Keratinocyte (primary cell): Measurements from ENCODE around the gene VAC14.

Source experiments
- EZH2 ChIP-seq: IDR thresholded peaks from one replicate; pipeline ENCODE4 v1.6.1; 2012; ENCODE audit warnings: inconsistent platforms, mild to moderate bottlenecking, low read length, moderate library complexity
- TF ChIP-seq, protein P1 (sequence below), 3 experiments: IDR thresholded peaks in 1 of 3; conservative IDR thresholded peaks in 1 of 3; optimal IDR thresholded peaks in 1 of 3; 2 replicates in 2 of 3; 3 replicates in 1 of 3; pipeline versions ENCODE3 to v1.5.1; 2011; ENCODE audit warnings: low read length in 3 of 3, mild to moderate bottlenecking in 3 of 3, moderate library complexity in 2 of 3, control low read depth in 1 of 3, inconsistent platforms in 1 of 3; ENCODE audit not compliant: insufficient read depth in 2 of 3; ENCODE audit errors: extremely low read depth in 1 of 3

DNA sequence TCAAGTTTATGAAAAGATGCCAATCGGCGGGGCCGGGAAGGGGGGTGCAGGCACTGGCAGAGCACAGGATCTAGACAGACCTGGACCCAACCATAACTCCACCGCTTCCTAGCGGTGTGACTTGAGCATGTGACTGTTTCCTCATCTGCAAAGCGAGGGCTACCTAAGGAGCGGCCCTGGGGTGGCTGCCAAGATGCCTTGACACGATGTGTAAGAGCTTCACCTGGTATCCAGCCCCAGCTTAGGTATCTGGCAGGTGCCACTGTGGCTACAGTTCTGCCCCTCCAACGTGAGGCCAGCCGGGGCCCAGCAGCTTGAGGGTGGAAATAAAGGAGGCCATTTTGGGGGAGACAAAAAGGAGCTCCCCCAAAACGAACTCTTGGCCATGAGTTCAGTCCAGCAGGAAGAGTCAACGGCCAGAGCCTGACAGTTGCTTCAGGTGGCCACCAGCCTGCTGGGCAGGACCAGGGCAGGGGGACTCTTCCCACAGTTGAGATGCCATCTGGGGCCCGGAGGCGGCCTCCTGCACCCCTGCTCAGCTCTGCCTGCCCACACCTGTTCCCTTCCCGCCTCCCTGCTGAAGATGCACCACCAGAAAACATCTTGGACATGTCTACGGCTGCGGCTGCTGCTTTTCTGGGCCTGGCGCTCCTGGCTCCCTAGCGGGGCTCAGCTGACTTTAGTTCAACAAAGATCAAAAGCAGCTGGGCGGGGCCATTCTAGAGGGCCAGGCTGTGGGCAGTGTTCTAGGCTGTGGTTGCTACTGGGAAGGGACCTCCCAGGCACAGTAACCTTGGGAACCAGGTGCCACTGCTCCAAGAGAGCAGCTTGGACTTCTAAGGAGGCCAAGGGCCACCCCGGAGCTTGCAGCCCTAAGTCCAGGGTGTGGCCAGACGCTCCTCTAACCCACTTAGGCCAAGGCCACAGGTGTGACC is 111.7 kb downstream of the VAC14 start:
- TF ChIP-seq, protein P1, sequence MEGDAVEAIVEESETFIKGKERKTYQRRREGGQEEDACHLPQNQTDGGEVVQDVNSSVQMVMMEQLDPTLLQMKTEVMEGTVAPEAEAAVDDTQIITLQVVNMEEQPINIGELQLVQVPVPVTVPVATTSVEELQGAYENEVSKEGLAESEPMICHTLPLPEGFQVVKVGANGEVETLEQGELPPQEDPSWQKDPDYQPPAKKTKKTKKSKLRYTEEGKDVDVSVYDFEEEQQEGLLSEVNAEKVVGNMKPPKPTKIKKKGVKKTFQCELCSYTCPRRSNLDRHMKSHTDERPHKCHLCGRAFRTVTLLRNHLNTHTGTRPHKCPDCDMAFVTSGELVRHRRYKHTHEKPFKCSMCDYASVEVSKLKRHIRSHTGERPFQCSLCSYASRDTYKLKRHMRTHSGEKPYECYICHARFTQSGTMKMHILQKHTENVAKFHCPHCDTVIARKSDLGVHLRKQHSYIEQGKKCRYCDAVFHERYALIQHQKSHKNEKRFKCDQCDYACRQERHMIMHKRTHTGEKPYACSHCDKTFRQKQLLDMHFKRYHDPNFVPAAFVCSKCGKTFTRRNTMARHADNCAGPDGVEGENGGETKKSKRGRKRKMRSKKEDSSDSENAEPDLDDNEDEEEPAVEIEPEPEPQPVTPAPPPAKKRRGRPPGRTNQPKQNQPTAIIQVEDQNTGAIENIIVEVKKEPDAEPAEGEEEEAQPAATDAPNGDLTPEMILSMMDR (optimal IDR thresholded peaks at IDR 0.05 in 1 of 3, IDR thresholded peaks at IDR 0.05 in 1 of 3, conservative IDR thresholded peaks at IDR 0.05 in 1 of 3; ENCODE audit: extremely low read depth in 1 of 3, insufficient read depth in 2 of 3, low read length in 3 of 3), result no peak
- TF ChIP-seq EZH2, result no peak
